A549 (cell line): Measurements from ENCODE around the gene CCDC137. TPM values are rescaled to one million over a fixed set of nuclear protein-coding genes. Genes with fewer than 3 reads are reported as not detected.
A peak's percentile ranks its signal among the peaks of the same experiment; 100 is the strongest.

ENCODE experiments used
- ATAC-seq, 2 experiments: fragments of 200-7000 bp in 1 of 2; fragments of >200 bp in 1 of 2; cut with Nextera tagmentation in 1 of 2; cut with Tn5 transposase in 1 of 2; 3 replicates each; pipeline versions ENCODE4 v1.8.0 to v1.9.1; 2018 to 2020; ENCODE audit warnings: mild to moderate bottlenecking in 1 of 2, moderate library complexity in 1 of 2
- CTCF ChIA-PET: fragments of 300-600 bp; sonication (Branson Sonifier 250); formaldehyde crosslinking; extraction: SDS; loops from one replicate; lab custom pipeline; 2021; ENCODE audit warnings: antibody characterized with exemption, inconsistent platforms; lab: Yijun Ruan, JAX
- POLR2A ChIA-PET: fragments of 350-600 bp; formaldehyde crosslinking; extraction: SDS; loops from one replicate; lab custom pipeline; 2021; ENCODE audit warnings: antibody characterized with exemption, inconsistent platforms; lab: Yijun Ruan, JAX
- DNase-seq, 2 experiments: peaks; one replicate each; pipeline versions ENCODE4 v3.0.0 to v3.0.0-alpha.2; 2011 to 2016; ENCODE audit warnings: low read depth in 1 of 2, low spot score in 1 of 2
- FAIRE-seq: peaks from 2 replicates; lab custom pipeline; 2011; peaks lifted over from hg19 to GRCh38; lab: Jason Lieb, UNC
- H3K27ac ChIP-seq, 2 experiments: fragments of >200 bp; sonication (Bioruptor Twin); formaldehyde crosslinking; 3 replicates each; pipeline ENCODE4 v1.5.1; 2016 to 2017
- H3K4me1 ChIP-seq: fragments of >200 bp; sonication (Bioruptor Twin); formaldehyde crosslinking; 3 replicates; pipeline ENCODE4 v1.6.1; 2016
- H3K4me2 ChIP-seq: fragments of >200 bp; sonication (Bioruptor Twin); formaldehyde crosslinking; 3 replicates; pipeline ENCODE4 v1.6.1; 2016
- H3K4me3 ChIP-seq: fragments of >200 bp; sonication (Bioruptor Twin); formaldehyde crosslinking; 3 replicates; pipeline ENCODE4 v1.5.1; 2016
- H3K9me3 ChIP-seq: fragments of >200 bp; sonication (Bioruptor Twin); formaldehyde crosslinking; 3 replicates; pipeline ENCODE4 v1.6.1; 2016
- BCL3 ChIP-seq: fragments of >200 bp; sonication (Bioruptor Twin); formaldehyde crosslinking; IDR thresholded peaks from 3 replicates; pipeline ENCODE4 v1.6.1; 2016
- CHD4 ChIP-seq: fragments of 200-600 bp; sonication (generic); IDR thresholded peaks from 2 replicates; pipeline ENCODE4 v1.6.1; 2016; ENCODE audit warnings: antibody characterized with exemption, mild to moderate bottlenecking, borderline replicate concordance
- EHF ChIP-seq: fragments of 250-450 bp; sonication (Bioruptor Pico); IDR thresholded peaks from 2 replicates; pipeline ENCODE4 v1.5.0; 2020; ENCODE audit warnings: mild to moderate bottlenecking
- EP300 ChIP-seq, 2 experiments: fragments of >200 bp; sonication (Bioruptor Twin); formaldehyde crosslinking; IDR thresholded peaks; 2 replicates in 1 of 2; 3 replicates in 1 of 2; pipeline ENCODE4 v1.6.1; 2016 to 2017
- FOSL2 ChIP-seq, 2 experiments: fragments of 450-650 bp in 1 of 2; fragments of >200 bp in 1 of 2; sonication (Bioruptor Twin) in 1 of 2; formaldehyde crosslinking; IDR thresholded peaks; 2 replicates each; pipeline versions ENCODE4 v1.5.0 to v1.6.1; 2016 to 2020; ENCODE audit warnings: mild to moderate bottlenecking in 1 of 2, moderate library complexity in 1 of 2
- FOXS1 ChIP-seq: fragments of 250-450 bp; sonication (Bioruptor Pico); IDR thresholded peaks from 2 replicates; pipeline ENCODE4 v1.5.0; 2020; ENCODE audit warnings: mild to moderate bottlenecking, moderate library complexity
- HMGXB4 ChIP-seq: fragments of 250-450 bp; sonication (Bioruptor Pico); IDR thresholded peaks from 2 replicates; pipeline ENCODE4 v1.5.0; 2021; ENCODE audit warnings: mild to moderate bottlenecking, moderate library complexity, borderline replicate concordance
- HOXB13 ChIP-seq: fragments of 250-450 bp; sonication (Bioruptor Pico); IDR thresholded peaks from 2 replicates; pipeline ENCODE4 v1.5.0; 2020; ENCODE audit warnings: low read depth, mild to moderate bottlenecking, moderate library complexity
- JUN ChIP-seq, 2 experiments: fragments of >200 bp; sonication (Bioruptor Twin); formaldehyde crosslinking; IDR thresholded peaks; 2 replicates in 1 of 2; 3 replicates in 1 of 2; pipeline ENCODE4 v1.6.1; 2016 to 2017
- KDM1A ChIP-seq: fragments of 200-600 bp; sonication (generic); IDR thresholded peaks from 2 replicates; pipeline ENCODE4 v1.6.1; 2016; ENCODE audit warnings: low read depth, mild to moderate bottlenecking
- MAFK ChIP-seq: fragments of 450-650 bp; IDR thresholded peaks from 2 replicates; pipeline ENCODE4 v1.6.1; 2014; ENCODE audit not compliant: partially characterized antibody
- MAX ChIP-seq: IDR thresholded peaks from 2 replicates; pipeline ENCODE4 v1.6.1; 2012
- MAZ ChIP-seq: fragments of 150-350 bp; IDR thresholded peaks from 2 replicates; pipeline ENCODE4 v1.6.1; 2014; ENCODE audit warnings: antibody characterized with exemption, low read depth, low read length, borderline replicate concordance
- NPAS2 ChIP-seq: fragments of 250-450 bp; sonication (Bioruptor Pico); IDR thresholded peaks from 2 replicates; pipeline ENCODE4 v1.8.0; 2022; ENCODE audit warnings: mild to moderate bottlenecking, moderate library complexity, borderline replicate concordance
- RARB ChIP-seq: fragments of 250-450 bp; sonication (Bioruptor Pico); IDR thresholded peaks from 2 replicates; pipeline ENCODE4 v1.8.0; 2021; ENCODE audit warnings: mild to moderate bottlenecking, moderate library complexity
- RFX5 ChIP-seq: fragments of 450-650 bp; IDR thresholded peaks from 2 replicates; pipeline ENCODE4 v1.7.1; 2014; ENCODE audit warnings: antibody characterized with exemption, mild to moderate bottlenecking, moderate library complexity
- RNF2 ChIP-seq: fragments of 200-600 bp; sonication (generic); IDR thresholded peaks from 2 replicates; pipeline ENCODE4 v1.6.1; 2016; ENCODE audit warnings: low read depth, mild to moderate bottlenecking, antibody characterized with exemption, moderate library complexity, borderline replicate concordance
- TP53 ChIP-seq: fragments of 250-450 bp; sonication (Bioruptor Pico); IDR thresholded peaks from 2 replicates; pipeline ENCODE4 v1.5.0; 2021; ENCODE audit warnings: mild to moderate bottlenecking, moderate library complexity
- ZSCAN20 ChIP-seq: fragments of 250-450 bp; sonication (Bioruptor Pico); IDR thresholded peaks from 2 replicates; pipeline ENCODE4 v1.8.0; 2022; ENCODE audit warnings: mild to moderate bottlenecking, moderate library complexity
- WGBS: methylation state at CpG from one replicate; pipeline ENCODE4 v1.1.6; 2017; ENCODE audit errors: missing lambda C conversion rate; 5-methylcytosine and 5-hydroxymethylcytosine counted together
- polyA plus RNA-seq, 4 experiments: library from polyadenylated mRNA; depleted of rRNA in 3 of 4; stranded (reverse); fragments of >200 nt; fragmentation: RNase III in 1 of 4; extraction: RNeasy Plus Mini Kit Qiagen cat#74134 plus additional on column Dnase treatment in 1 of 4; gene quantifications; 2 replicates in 3 of 4; 3 replicates in 1 of 4; pipeline ENCODE4 v1.2.3, GENCODE V29; 2011 to 2017

Gene CCDC137
- polyA plus RNA-seq, 2 of the 4 experiments (the other 2 are of a cell fraction): 22.6 to 55.0 TPM

DNA sequence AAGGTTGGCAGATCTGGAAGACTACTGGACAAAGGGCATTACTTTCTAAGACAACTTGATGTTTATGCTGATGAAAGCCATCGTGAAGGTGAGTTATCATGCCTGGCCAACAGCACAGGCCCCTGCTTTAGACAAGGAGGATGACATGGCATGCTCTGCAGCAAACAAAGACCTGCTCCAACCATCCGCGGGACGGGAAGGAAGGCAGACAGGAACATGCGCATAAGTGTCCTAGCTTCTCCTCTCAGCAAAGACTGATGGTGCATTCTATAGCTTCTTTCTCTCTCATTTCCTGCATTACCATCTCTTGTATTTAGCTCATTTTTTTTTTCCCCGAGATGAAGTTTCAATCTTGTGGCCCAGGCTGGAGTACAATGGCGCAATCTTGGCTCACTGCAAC lies 35.1 kb upstream of the CCDC137 start:
- H3K4me3 ChIP-seq: no peak overlapping the region
- ChIA-PET POLR2A (interaction anchor here (1.0 kb wide), 1 partner anchor 24 kb away, joined by 3 read pairs; no protein-coding TSS in a partner anchor), CTCF (interaction anchor here (0.8 to 4.6 kb wide), 7 partner anchors 11 to 74 kb away, joined by 3 to 20 read pairs (median 4); partner anchors contain the start of gene PDE6G)
- WGBS: 89% methylated on average over 7 of the region's 7 CpGs
- no peak overlapping the region for H3K27ac ChIP-seq
- H3K4me1 ChIP-seq: peaks cover 15% of the 10 kb centered on the region
- no peaks in the 10 kb centered on the region for H3K9me3 ChIP-seq
- no peak for DNase-seq
- FAIRE-seq: no peak
- no peak for TF ChIP-seq NPAS2 (CRISPR knock-in tag)
- TF ChIP-seq EHF (CRISPR knock-in tag): no peak
- no peak for TF ChIP-seq EP300 (IDR thresholded peaks at IDR 0.05)
- no peak for TF ChIP-seq RARB (CRISPR knock-in tag)
- TF ChIP-seq HMGXB4: no peak
- no peak for TF ChIP-seq JUN (IDR thresholded peaks at IDR 0.05)
- TF ChIP-seq TP53 (CRISPR knock-in tag): no peak
- TF ChIP-seq HOXB13 (CRISPR knock-in tag): no peak
- no peak for TF ChIP-seq FOSL2 (IDR thresholded peaks at IDR 0.05)
- TF ChIP-seq FOSL2 (CRISPR knock-in tag; IDR thresholded peaks at IDR 0.05): no peak
- TF ChIP-seq KDM1A: no peak
- no peak for TF ChIP-seq CHD4
- TF ChIP-seq RNF2: no peak
- TF ChIP-seq, all 56 proteins: peak for 0
- H3K4me2 ChIP-seq: no peak overlapping the region
- no peak for ATAC-seq

DNA sequence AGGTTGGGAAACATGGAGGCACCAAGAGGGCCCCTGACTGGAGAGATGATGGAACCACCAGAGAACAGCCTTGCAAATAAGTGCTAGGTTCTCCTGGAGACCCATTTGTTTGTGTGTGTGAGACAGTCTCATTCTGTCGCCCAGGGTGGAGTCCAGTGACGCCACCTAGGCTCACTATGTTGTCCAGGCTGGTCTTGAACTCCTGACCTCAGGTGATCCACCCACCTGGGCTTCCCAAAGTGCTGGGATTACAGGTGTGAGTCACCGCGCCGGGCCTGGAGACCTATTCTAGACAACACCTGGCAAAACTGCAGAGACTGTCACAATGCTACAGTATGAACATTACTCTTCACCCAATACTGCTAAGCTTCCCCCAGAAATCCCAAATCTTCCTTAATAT lies 31.1 kb upstream of the CCDC137 start:
- H3K4me1 ChIP-seq: peaks cover 19% of the 10 kb centered on the region
- H3K27ac ChIP-seq: peak overlapping the region; percentile 97; a peak in 5 of 6 replicates
- H3K9me3 ChIP-seq: no peaks in the 10 kb centered on the region
- CTCF ChIA-PET: interaction anchor here (1.0 to 2.2 kb wide), 2 partner anchors 20 to 34 kb away, joined by 4 to 10 read pairs; no protein-coding TSS in a partner anchor
- no peak for FAIRE-seq
- WGBS: 70% methylated on average over 5 of the region's 5 CpGs
- H3K4me2 ChIP-seq: peak overlapping the region; percentile 88
- POLR2A ChIA-PET: interaction anchor here (0.6 kb wide), 1 partner anchor 327 kb away, joined by 3 read pairs; no protein-coding TSS in a partner anchor
- peak overlapping the region; percentile 79 for H3K4me3 ChIP-seq
- TF ChIP-seq MAX (no peak), FOSL2 (IDR thresholded peaks at IDR 0.05) (no peak), FOSL2 (CRISPR knock-in tag; IDR thresholded peaks at IDR 0.05) (peak; percentile 40; the same call in 1 of the 2 replicates)
- peak in 1 of 2 experiments; percentile 14; a peak in 3 of 6 replicates for ATAC-seq
- no peak for DNase-seq

DNA sequence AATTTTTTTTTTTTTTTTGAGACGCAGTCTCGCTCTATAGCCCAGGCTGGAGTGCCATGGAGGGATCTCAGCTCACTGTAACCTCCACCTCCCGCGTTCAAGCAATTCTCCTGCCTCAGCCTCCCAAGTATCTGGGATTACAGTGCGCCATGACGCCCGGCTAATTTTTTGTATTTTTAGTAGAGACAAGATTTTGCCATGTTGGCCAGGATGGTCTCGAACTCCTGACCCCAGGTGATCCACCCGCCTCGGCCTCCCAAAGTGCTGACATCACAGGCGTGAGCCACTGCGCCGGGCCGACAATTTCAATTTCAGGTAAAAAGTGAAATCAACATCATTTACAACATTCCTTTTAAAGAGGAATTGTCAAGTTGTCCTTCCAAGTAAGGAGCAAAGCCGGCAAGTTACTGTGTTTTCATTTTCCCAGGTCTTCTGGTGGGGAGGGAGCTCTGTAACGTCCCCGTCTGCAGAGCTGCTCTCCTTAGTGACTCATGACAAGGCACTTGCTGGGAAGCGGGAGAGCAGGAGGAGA lies 30.5 kb upstream of the CCDC137 start:
- Histone ChIP-seq H3K9me3 (no peaks in the 10 kb centered on the region), H3K4me2 (peak overlapping the region; percentile 88), H3K4me3 (peak overlapping the region; percentile 79)
- WGBS: 4% methylated on average over 18 of the region's 18 CpGs
- ATAC-seq: peak; percentile 78 to 84; a peak in 5 of 6 replicates
- TF ChIP-seq ZSCAN20 (CRISPR knock-in tag): no peak
- no peak for TF ChIP-seq BCL3
- no peak for TF ChIP-seq FOXS1
- peak; percentile 3 for TF ChIP-seq MAFK
- 0 out of 2 replicates have a peak, but pooled peaks have one; percentile 11 for TF ChIP-seq MAX
- no peak for TF ChIP-seq MAZ
- peak; percentile 94 for TF ChIP-seq RFX5
- no peak for TF ChIP-seq FOSL2 (IDR thresholded peaks at IDR 0.05)
- TF ChIP-seq FOSL2 (CRISPR knock-in tag; IDR thresholded peaks at IDR 0.05): 0 out of 2 replicates have a peak, but pooled peaks have one; percentile 42
- TF ChIP-seq, all 56 proteins: peak for 4
- DNase-seq (no peak), FAIRE-seq (no peak)
- CTCF ChIA-PET: interaction anchor here (2.2 kb wide), 1 partner anchor 34 kb away, joined by 10 read pairs; no protein-coding TSS in a partner anchor
- Histone ChIP-seq H3K27ac (peak overlapping the region; percentile 97), H3K4me1 (peaks cover 19% of the 10 kb centered on the region)
- POLR2A ChIA-PET: interaction anchor here (0.6 to 1.7 kb wide), 5 partner anchors 16 to 327 kb away, joined by 3 to 8 read pairs (median 3); partner anchors contain the start of genes CCDC137 and OXLD1
